ENCODE data around the gene PRM3. TPM values are rescaled to one million over a fixed set of nuclear protein-coding genes. Genes with fewer than 3 reads are reported as not detected.

The PRM3 gene
- not detected for total RNA-seq

GRCh38 chr16:11272921-11273720, at the start of gene PRM3:
Gene PRM3 (minus strand): TSS chr16:11273629. CDS start chr16:11273595, 34 bp downstream.
- Histone ChIP-seq H3K4me1 (no peaks in the 10 kb centered on the region), H3K27ac (no peak within 1 kb of the TSS), H3K4me3 (no peak within 1 kb of the TSS), H3K9me3 (peaks cover 0 to 3% (median 0%) of the 10 kb centered on the region in 3 donors), H3K36me3 (no peaks in the 10 kb centered on the region), H3K27me3 (no peaks in the 10 kb centered on the region)
- TF ChIP-seq CTCF (IDR thresholded peaks at IDR 0.05) (no peak), POLR2AphosphoS5 (IDR thresholded peaks at IDR 0.05) (no peak), EP300 (IDR thresholded peaks at IDR 0.05) (no peak), POLR2A (IDR thresholded peaks at IDR 0.05) (no peak)
- ATAC-seq: no peak
- WGBS, 2 donors (ENCODE audit: low coverage in 1 of 2): 69 to 77% methylated on average over 11 to 12 of the region's 30 CpGs

GRCh38 chr16:11322823-11323222, 49.4 kb upstream of the PRM3 start:
- 86 to 94% methylated on average over 1 to 2 of the region's 3 CpGs for WGBS, 2 donors (ENCODE audit: low coverage in 1 of 2)
- TF ChIP-seq POLR2AphosphoS5 (IDR thresholded peaks at IDR 0.05) (no peak), CTCF (IDR thresholded peaks at IDR 0.05) (no peak), EP300 (IDR thresholded peaks at IDR 0.05) (no peak), POLR2A (IDR thresholded peaks at IDR 0.05) (no peak)

GRCh38 chr16:11321662-11322061, 48.2 kb upstream of the PRM3 start:
- Histone ChIP-seq H3K4me1 (no peaks in the 10 kb centered on the region), H3K27me3 (no peaks in the 10 kb centered on the region), H3K4me3 (no peak overlapping the region), H3K27ac (no peak overlapping the region), H3K36me3 (no peaks in the 10 kb centered on the region), H3K9me3 (no peaks in the 10 kb centered on the region)
- WGBS, 2 donors (ENCODE audit: low coverage in 1 of 2): 57 to 65% methylated on average over 5 of the region's 5 CpGs
- ATAC-seq: no peak
- TF ChIP-seq POLR2A (IDR thresholded peaks at IDR 0.05) (no peak), EP300 (IDR thresholded peaks at IDR 0.05) (no peak), POLR2AphosphoS5 (IDR thresholded peaks at IDR 0.05) (no peak), CTCF (IDR thresholded peaks at IDR 0.05) (no peak)

More at GRCh38 chr16:11322823-11323222, 49.4 kb upstream of the PRM3 start:
- ATAC-seq: no peak
- Histone ChIP-seq H3K27me3 (no peaks in the 10 kb centered on the region), H3K4me1 (peaks cover 0 to 2% (median 0%) of the 10 kb centered on the region in 3 donors), H3K9me3 (no peaks in the 10 kb centered on the region), H3K27ac (no peak overlapping the region), H3K4me3 (no peak overlapping the region), H3K36me3 (no peaks in the 10 kb centered on the region)

- WGBS, 2 donors (ENCODE audit: low coverage in 1 of 2): 78 to 88% methylated on average over 8 of the region's 10 CpGs
- Histone ChIP-seq H3K27me3 (no peaks in the 10 kb centered on the region), H3K27ac (no peak overlapping the region), H3K9me3 (no peaks in the 10 kb centered on the region), H3K4me3 (no peak overlapping the region), H3K36me3 (no peaks in the 10 kb centered on the region), H3K4me1 (no peaks in the 10 kb centered on the region)
- ATAC-seq: no peak
- TF ChIP-seq POLR2A (IDR thresholded peaks at IDR 0.05): no peak
- TF ChIP-seq CTCF (IDR thresholded peaks at IDR 0.05): no peak
- TF ChIP-seq EP300 (IDR thresholded peaks at IDR 0.05): no peak
- no peak for TF ChIP-seq POLR2AphosphoS5 (IDR thresholded peaks at IDR 0.05)
These were observed 46.7 kb upstream of the PRM3 start for GRCh38 chr16:11320170-11320569.

Measured in gastroesophageal sphincter (tissue), 4 donors.